Keratinocyte (primary cell): ENCODE results near the gene ADIPOR2.

Experiments
- CTCF ChIP-seq, 3 experiments: IDR thresholded peaks in 1 of 3; conservative IDR thresholded peaks in 1 of 3; optimal IDR thresholded peaks in 1 of 3; 2 replicates in 2 of 3; 3 replicates in 1 of 3; pipeline versions ENCODE3 to v1.5.1; 2011; ENCODE audit warnings: low read length in 3 of 3, mild to moderate bottlenecking in 3 of 3, moderate library complexity in 2 of 3, control low read depth in 1 of 3, inconsistent platforms in 1 of 3; ENCODE audit not compliant: insufficient read depth in 2 of 3; ENCODE audit errors: extremely low read depth in 1 of 3
- EZH2 ChIP-seq: IDR thresholded peaks from one replicate; pipeline ENCODE4 v1.6.1; 2012; ENCODE audit warnings: inconsistent platforms, mild to moderate bottlenecking, low read length, moderate library complexity

GRCh38 chr12:1816730-1817348, 126.0 kb downstream of the ADIPOR2 start:
- TF ChIP-seq CTCF (optimal IDR thresholded peaks at IDR 0.05 in 1 of 3, IDR thresholded peaks at IDR 0.05 in 1 of 3, conservative IDR thresholded peaks at IDR 0.05 in 1 of 3; ENCODE audit: extremely low read depth in 1 of 3, insufficient read depth in 2 of 3, low read length in 3 of 3): no peak
- TF ChIP-seq EZH2: no peak
